ENCODE results near the gene ACAD9.

DNA sequence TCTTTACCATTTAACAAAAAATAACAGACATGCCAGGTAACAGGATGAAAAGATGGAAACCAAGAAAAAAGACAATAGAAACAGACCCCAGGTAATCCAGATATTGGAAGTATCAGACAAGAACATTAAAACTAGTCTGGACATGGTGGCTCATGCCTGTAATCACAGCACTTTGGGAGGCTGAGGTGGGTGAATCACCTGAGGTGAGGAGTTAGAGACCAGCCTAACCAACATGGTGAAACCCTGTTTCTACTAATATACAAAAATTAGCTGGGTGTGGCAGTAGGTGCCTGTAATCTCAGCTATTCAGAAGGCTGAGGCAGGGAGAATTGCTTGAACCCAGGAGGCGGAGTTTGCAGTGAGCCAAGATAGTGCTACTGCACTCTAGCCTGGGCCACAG lies 40.6 kb downstream of the ACAD9 start:
- TF ChIP-seq POLR2A (IDR thresholded peaks at IDR 0.05): no peak
- TF ChIP-seq, protein P1, sequence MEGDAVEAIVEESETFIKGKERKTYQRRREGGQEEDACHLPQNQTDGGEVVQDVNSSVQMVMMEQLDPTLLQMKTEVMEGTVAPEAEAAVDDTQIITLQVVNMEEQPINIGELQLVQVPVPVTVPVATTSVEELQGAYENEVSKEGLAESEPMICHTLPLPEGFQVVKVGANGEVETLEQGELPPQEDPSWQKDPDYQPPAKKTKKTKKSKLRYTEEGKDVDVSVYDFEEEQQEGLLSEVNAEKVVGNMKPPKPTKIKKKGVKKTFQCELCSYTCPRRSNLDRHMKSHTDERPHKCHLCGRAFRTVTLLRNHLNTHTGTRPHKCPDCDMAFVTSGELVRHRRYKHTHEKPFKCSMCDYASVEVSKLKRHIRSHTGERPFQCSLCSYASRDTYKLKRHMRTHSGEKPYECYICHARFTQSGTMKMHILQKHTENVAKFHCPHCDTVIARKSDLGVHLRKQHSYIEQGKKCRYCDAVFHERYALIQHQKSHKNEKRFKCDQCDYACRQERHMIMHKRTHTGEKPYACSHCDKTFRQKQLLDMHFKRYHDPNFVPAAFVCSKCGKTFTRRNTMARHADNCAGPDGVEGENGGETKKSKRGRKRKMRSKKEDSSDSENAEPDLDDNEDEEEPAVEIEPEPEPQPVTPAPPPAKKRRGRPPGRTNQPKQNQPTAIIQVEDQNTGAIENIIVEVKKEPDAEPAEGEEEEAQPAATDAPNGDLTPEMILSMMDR (IDR thresholded peaks at IDR 0.05): no peak
